ENCODE data around the gene HDAC8.
"Not testable (repeated sequence)": the region's sequence is repeated elsewhere in the genome, so short reads cannot be mapped to it uniquely, and the experiment has no call there.

HDAC8 gene

GRCh38 chrX:72326605-72327300, 245.9 kb downstream of the HDAC8 start:
- no peak for DNase-seq (ENCODE audit: low read depth in 2 of 2)

- DNase-seq (ENCODE audit: low read depth in 2 of 2), result not testable (repeated sequence)
These were observed 253.0 kb downstream of the HDAC8 start for GRCh38 chrX:72319651-72320050.

- DNase-seq (ENCODE audit: low read depth in 2 of 2), result no peak
These were observed 255.5 kb downstream of the HDAC8 start for GRCh38 chrX:72317139-72317538.

GRCh38 chrX:72316408-72317110, 256.1 kb downstream of the HDAC8 start:
- DNase-seq (ENCODE audit: low read depth in 2 of 2), result no peak

GRCh38 chrX:72314881-72315280, 257.8 kb downstream of the HDAC8 start:
- no peak for DNase-seq (ENCODE audit: low read depth in 2 of 2)

- no peak for DNase-seq (ENCODE audit: low read depth in 2 of 2)
These were observed 258.7 kb downstream of the HDAC8 start for GRCh38 chrX:72313707-72314641.

- DNase-seq (ENCODE audit: low read depth in 2 of 2), result no peak
These were observed 260.2 kb downstream of the HDAC8 start for GRCh38 chrX:72312311-72312940.

- no peak for DNase-seq (ENCODE audit: low read depth in 2 of 2)
These were observed 263.2 kb downstream of the HDAC8 start for GRCh38 chrX:72309297-72310071.

- DNase-seq (ENCODE audit: low read depth in 2 of 2), result no peak
These were observed 263.9 kb downstream of the HDAC8 start for GRCh38 chrX:72308566-72309296.

- DNase-seq (ENCODE audit: low read depth in 2 of 2), result no peak
These were observed 264.5 kb downstream of the HDAC8 start for GRCh38 chrX:72308209-72308565.

GRCh38 chrX:72307646-72308051, 265.0 kb downstream of the HDAC8 start:
- DNase-seq (ENCODE audit: low read depth in 2 of 2), result no peak

- no peak for DNase-seq (ENCODE audit: low read depth in 2 of 2)
These were observed 265.6 kb downstream of the HDAC8 start for GRCh38 chrX:72306851-72307645.

GRCh38 chrX:72306085-72306801, 266.4 kb downstream of the HDAC8 start:
- DNase-seq (ENCODE audit: low read depth in 2 of 2), result no peak

- DNase-seq (ENCODE audit: low read depth in 2 of 2), result no peak
These were observed 267.2 kb downstream of the HDAC8 start, which contains the start of gene CITED1 for GRCh38 chrX:72305286-72306084. Gene CITED1, minus strand, starts transcription at chrX:72305914. Its CDS starts 3,045 bp downstream, at chrX:72302869.

- DNase-seq (ENCODE audit: low read depth in 2 of 2), result no peak
These were observed 267.8 kb downstream of the HDAC8 start for GRCh38 chrX:72304877-72305276.

GRCh38 chrX:72301781-72302180, 270.9 kb downstream of the HDAC8 start:
- DNase-seq (ENCODE audit: low read depth in 2 of 2), result no peak

- no peak for DNase-seq (ENCODE audit: low read depth in 2 of 2)
These were observed 272.6 kb downstream of the HDAC8 start for GRCh38 chrX:72299891-72300630.

Measured in stimulated activated CD4-positive, alpha-beta T cell treated with anti-CD3 and anti-CD28 coated beads, Interleukin-4, amount 100 ng/mL, for 48 hours (primary cell).